Stimulated activated CD4-positive, alpha-beta T cell treated with anti-CD3 and anti-CD28 coated beads, TNF-alpha, amount 100 ng/mL, for 4 hours (primary cell): ENCODE data around the gene NAPEPLD.
"Not testable (repeated sequence)": the region's sequence is repeated elsewhere in the genome, so short reads cannot be mapped to it uniquely, and the experiment has no call there.

Experiments
- DNase-seq, 3 experiments: peaks; one replicate each; pipeline ENCODE4 v3.0.0-alpha.2; 2020; ENCODE audit warnings: low read depth in 3 of 3

The NAPEPLD gene

DNA sequence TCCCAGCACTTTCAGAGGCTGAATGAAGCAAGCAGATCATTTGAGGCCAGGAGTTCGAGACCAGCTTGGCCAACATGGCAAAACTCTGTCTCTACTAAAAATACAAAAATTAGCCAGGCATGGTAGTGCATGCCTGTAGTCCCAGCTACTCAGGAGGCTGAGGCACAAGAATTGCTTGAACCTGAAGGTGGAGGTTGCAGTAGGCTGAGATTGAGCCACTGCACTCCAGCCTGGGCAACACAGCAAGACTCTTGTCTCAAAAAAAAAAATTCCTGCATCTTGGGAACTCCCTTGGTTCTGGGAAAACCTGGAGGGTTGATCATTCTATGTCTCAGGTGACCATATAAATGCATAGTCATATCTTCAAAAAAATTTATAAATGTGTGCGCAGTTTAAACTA is 4.1 kb downstream of the NAPEPLD start:
- not testable (repeated sequence) for DNase-seq

DNA sequence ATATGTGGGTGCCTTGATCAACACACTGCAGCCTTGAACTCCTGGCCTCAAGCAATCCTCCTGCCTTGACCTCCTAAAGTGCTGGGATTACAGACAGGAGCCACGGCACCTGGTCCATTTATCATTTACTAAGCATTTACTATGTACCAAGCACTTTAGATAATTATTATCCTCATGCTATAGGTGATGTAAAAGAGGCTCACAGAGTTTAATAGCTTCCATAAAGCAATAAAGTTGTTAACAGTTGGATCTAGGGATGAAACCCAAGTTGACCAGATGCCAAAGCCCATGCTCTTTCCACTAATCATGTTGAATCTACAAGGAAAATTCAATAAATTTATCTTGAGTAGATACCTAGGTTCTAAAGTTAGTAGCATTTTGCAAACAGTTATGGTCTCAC is 5.0 kb downstream of the NAPEPLD start:
- no peak for DNase-seq

DNA sequence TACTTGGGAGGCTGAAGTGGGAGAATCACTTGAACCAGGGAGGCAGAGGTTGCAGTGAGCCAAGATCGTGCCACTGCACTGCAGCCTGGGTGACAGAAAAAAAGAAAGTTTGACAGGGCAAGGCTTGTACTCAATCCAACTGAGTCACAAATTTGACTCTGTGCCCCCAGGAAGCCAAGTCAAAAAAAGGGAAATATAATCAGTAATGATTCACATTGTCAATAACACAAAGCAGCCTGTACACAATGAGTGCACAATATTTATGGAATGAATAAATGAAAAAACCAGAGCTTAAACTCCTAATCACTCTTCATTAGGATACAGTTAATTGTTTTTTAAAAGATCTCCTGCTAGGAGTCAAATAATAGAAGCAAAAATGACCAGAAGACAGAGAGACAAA is 6.4 kb downstream of the NAPEPLD start:
- no peak for DNase-seq

DNA sequence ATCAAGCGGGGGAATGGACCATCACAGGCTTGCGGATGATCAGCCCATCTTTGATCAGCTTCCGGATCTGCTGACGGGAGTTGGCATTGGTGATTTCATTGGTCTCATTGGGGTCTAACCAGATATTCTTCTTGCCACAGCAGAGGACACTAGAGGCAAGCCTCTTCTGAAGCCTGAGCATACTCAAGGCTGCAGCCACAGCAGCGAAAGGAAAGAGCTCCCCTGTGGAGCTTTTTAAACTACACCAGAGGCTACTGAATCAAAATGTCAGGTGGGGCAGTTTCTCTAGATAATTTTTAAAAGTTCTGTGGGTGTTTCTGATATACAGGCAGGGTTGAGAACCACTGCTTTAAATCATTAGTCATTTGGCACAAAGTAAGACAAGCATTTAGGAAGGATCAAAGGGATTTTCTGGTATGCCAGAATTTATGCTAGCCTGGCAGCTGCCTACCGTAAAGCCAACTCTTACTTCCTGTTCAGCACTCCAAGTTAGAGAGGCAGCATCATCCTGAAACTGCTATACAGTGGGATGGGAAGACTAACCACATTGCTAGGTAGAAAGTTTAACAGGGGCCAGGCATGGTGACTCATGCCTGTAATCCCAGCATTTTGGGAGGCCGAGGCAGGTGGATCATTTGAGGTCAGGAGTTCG is 7.0 kb downstream of the NAPEPLD start:
- no peak for DNase-seq

DNA sequence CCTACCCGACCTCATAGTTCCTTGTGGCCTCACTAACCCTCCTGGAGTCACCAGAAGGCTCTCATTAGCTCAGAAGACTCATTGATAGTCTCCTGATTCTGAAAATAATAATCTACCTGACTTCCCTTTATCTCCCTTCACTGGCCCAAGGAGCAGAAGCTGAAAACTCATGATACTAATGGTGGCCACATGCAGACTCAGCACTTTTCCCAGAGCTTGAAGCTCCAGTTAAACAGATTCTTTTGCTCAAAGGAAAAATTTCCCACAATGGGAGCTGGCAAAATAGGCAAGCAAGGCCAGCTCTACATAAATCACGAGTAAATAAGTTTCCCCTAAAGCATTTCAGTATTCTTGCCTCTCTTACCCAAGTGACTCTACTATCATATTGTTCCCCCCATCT is 8.2 kb downstream of the NAPEPLD start:
- DNase-seq: no peak

DNA sequence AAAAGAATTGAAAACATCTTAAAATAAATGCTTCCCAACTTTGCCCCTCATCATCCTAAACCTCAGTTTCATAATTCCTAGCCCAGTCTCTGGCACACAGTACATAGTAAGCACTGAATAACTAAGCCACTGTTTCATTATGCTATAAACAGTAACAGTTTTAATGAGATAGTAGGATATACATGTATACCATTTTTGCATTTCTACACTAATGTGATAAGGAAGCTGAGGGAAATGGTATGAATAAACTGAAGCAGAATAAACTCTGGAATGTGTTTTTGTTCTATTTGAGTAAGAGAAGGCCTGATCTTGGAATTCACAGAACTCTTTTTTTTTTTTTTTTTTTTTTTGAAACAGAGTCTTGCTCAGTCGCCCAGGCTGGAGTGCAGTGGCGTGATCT is 8.8 kb downstream of the NAPEPLD start:
- DNase-seq: no peak

DNA sequence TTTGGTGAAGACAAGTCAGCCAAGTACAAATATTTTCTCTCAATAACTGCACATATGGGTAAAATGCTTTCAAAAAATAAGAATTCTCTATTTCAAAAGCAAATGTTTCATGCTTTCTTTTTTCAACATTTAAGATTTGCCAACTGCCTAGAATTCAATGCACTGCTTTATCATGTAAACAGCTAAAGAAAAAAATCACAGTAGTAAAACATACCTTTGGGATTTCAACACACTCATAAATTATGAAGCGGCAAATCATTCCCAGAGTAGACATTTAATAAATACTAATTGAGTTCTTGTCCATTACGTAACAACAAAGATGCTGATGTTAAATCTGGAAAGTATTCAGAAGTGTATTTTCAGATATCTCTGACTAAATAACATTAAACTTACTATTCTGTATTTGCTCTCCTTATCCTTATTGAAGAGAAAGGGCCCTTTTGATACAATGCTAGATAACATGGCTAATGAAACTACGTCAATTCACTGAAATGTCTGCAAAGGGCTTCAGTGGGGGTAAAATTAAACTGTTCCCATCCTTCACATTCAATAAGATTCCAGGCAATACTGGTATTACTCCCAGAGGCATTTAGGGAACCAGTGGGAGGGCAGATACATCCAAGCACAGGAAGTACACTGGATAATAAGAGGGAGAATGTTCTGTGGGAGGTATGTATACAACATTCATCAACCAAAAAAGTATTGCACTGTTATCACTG is 13.9 kb downstream of the NAPEPLD start:
- DNase-seq: no peak

DNA sequence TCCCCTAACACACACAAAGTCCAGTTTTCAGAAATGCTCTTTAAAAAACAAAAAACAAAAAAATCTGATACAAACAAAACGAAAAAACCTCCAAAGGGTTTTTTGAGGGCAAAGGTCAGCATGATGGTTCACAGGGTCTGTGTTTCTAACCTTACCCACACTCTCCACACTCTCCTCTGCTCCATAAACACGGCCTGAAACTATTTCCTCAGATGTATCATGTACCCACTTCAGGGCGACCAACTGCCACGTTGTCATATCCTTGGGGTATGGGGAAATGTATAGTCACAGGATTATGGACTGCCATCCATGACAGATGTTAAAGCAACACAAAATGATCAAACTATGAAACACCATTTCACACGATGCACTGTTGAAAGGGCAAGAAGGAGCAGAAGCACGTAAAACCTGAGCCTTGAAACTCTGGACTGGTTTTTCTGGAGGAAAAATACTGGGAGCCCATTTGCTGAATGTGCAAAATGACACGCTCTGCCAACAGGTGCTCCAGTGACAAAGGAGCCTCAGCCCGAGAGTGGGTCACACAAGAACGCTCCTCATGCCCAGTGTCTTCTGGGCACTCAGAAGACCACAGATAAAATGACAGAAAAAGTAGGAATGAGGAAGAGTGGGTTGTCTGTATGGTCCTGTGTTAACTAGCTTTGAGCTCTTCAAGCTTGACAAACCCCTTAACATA is 15.8 kb downstream of the NAPEPLD start:
- DNase-seq: no peak

DNA sequence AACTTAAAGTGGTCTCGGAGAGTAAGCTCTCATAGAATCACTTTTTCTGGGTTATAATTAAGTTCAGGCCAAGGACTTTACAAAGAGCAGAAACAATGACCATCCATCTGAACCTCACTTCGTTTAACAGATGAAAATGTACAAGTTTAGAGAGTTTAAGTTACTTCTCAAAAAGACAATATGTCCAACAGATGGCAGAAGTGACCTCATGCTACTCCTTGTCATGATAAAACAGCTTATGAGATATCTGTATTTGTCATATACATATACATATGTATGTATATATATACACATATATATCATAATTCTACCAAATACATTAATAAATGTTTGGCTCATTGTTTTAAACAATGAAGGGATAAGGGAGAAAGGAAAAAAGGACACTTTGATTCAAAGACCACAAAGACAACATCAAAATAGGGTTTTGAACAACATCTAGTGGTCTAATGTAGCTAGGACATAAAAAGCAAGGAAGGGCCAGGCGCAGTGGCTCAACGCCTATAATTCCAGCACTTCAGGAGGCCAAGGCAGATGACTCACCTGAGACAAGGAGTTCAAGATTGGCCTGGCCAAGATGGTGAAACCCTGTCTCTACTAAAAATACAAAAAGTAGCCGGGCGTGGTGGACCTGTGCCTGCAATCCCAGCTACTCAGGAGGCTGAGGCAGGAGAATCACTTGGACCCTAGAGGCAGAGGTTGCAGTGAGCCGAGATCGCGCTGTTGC is 17.8 kb downstream of the NAPEPLD start:
- DNase-seq: no peak

DNA sequence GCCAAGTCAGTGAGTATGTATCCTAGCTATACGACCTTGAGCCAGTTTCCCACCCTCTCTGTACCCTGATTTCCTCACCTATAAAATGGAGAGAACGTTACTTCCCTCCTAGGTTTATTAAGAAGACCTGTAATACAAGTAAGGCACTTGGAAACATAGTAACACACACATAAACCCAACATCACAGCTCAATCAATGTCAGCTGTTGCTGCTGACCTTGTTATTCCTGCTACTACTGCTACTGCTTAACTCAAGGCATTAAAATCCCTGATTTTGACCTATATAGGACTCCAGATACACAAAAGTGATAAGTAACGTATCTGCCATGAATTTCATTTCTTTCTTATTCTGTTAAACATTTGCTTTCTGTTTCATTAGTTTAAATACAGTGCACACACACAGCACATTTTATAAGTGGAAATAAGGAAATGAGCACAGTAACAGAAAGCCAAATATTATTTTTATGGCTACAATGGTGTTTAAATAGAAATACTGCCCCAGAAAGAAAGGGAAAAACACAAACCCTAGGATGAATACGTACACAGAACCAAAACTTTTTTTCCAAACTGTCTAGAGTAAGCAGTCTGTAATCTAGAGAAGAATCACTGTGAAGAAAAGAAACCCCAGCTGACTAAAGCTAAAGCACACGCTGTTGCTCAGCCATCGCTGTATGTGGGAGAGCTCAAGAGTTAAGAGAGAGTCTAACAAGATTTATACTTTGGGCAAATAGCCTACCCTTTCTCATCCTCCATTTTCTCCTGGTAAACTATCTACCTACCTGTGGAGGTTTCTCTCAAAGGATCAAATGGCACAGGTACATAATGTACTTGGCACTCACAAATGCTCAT is 19.0 kb downstream of the NAPEPLD start:
- no peak for DNase-seq

DNA sequence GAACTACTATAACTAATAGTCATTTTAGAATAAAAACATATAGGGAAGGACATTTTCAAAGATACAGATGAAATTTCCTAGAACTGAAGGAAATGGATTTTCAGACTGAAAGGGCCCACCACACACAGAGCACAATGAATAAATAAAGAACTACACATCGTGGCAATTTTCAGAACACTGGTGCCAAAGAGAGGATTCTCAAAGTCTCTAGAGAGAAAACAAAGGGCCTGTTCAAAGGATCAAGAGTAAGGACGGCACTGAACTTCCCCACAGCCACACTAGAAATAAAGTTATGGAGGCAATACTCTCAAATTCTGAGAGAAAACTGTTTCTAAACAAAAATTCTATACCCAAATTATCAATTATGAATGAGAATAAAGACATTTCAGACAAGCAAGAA is 21.9 kb downstream of the NAPEPLD start:
- no peak for DNase-seq

DNA sequence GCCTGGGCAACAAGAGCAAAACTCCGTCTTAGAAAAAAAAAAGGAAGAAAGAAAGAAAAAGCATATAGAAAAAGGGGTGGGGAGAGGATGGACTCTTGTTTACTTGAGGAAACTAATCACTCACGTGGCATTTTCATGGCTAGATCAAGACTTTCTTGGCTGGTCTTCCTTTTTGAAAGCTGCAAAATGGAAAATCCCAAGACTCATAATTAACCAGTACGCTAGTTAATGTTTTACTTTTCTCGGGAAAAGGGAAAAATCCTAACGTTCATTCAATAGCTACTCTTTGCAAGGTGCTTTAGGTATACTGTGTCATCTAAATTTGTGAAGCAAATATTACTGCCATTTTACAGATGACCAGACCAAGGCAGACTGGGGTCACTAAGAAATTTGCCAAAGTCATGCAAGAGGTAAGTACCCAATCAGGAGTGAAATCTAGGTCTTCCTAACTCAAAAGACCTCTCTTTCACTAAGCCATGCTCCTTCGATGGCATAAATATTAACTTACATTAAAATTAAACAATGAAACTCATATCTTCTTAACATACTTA is 24.4 kb downstream of the NAPEPLD start:
- DNase-seq: no peak

DNA sequence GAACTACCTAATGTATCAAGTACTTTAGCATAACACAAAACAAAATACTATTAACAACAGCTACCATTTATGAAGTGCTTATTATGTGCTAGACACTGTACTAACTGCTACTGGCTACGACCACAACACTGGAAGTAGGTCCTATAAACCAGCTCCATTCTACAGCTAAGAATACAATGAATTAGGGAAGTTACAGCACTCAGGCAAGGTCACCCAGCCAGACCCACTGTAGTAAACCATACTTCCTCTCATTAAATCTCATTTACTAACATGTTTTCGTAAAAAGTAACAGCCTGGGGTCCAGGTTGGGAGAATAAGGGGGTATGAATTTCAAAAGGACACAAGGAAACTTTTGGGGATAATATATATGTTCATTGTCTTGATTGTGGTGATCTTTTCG is 25.4 kb downstream of the NAPEPLD start:
- DNase-seq: no peak

DNA sequence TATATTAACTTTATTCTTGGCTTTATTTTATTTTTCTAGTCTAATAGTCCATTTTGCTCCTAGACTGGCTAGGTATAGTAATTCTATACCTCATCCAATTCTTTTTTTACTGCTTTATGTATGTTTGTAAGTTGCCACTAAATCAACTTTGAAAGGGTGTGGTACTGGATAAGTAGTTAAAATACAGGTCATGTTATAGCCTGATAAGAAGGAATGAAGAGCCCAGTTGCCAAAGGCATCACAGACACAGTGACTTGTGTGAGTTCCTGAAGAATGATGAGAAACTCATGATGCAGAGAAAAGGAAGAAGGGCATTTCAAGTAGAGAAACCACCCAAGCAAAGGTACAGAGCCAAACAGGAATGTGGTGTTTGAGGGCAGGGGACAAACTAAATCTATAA is 27.3 kb downstream of the NAPEPLD start:
- no peak for DNase-seq

DNA sequence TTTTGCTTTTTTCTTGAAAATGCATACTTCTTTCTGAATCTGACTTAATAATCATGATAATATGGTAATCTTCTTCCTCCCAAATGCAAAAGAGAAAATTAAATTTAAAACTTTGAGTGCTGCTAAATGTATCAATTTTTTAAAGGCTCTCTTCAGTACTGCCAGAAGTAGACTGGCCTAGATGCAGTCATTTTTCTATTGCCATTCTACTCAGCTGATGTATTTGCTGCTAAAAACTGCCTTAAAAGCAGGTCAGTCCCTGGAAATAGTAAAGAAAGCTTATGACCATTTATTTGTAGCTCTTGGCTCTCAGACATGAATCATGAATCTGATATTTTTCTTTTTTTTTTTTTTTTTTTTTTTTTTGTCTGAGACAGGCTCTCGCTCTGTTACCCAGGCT is 28.5 kb downstream of the NAPEPLD start:
- DNase-seq: no peak

DNA sequence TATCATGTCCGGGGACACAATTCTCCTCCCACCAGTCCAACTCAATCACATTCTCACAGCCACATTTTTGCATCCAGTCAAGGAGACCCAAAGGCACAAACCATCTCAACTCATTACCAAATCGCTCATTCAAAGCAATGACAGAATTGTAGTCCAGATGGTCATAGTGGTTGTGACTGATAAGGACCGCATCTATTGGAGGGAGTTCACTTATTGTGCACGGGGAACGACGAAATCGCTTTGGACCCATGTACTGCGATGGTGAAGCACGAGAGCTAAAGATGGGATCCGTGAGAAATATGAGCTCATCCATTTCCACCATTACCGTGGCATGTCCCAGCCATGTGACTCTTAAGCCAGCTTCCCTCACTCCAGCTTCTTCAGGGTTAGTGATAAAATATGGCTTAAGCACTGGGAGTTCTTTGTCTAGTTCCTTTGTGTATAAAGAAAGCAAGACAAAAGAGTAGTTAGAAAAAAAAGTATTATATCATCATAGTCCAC is 29.1 kb downstream of the NAPEPLD start:
- DNase-seq: no peak

DNA sequence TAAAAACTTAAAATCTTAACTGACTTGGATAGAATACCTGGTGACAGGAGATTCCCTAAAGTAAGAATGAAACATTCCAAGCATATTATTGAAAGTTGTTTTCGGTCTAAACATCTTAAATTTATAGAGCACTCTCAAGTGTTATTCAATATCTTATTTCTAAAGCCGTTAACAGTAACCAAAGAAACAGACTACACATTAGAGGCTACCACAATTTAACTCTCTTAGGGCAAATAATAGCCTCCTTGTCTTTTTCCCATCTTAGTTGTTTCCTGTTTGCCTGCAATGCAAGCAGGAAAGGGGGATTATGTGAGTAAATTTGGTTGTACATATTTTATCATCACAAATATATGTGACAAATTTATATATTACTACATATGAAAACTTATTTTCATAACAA is 31.4 kb downstream of the NAPEPLD start:
- DNase-seq: no peak

DNA sequence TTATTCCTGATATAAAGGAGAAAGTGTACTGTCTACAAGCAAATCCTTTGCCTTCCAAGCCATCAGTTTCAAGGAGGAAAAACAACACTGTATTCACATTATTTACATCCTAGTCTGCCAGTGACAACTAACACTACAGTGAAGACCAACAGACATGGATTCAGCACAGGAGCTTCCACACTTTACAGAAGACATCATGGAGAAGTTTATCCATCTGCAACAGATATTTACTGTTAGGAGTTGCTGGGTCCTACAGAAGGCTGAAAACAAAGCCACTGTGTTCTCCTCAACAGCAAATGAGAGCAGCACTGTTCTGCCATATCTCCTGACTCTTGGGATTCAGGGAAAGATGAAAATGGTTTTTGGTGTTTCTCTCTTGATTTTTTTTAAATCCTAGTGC is 31.9 kb downstream of the NAPEPLD start:
- DNase-seq: no peak

DNA sequence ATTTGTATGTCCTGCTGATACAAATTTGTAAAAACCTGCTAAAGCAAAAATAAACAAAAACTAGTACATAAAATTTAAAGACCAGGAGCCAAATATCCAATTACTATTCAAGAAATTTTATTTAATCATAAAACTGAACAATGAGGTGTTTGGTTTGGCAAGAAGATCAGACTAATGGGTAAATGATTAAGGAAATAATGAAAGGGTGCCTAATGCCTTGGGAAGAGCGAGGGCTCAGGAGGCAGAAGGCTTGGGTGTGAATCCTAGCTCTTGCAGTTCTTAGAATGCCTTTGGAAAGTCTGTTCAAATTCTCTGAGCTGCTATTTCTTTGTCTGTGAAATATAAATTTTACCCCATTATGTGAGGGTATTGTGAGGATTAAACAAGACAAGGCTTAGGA is 32.4 kb downstream of the NAPEPLD start:
- DNase-seq: no peak

DNA sequence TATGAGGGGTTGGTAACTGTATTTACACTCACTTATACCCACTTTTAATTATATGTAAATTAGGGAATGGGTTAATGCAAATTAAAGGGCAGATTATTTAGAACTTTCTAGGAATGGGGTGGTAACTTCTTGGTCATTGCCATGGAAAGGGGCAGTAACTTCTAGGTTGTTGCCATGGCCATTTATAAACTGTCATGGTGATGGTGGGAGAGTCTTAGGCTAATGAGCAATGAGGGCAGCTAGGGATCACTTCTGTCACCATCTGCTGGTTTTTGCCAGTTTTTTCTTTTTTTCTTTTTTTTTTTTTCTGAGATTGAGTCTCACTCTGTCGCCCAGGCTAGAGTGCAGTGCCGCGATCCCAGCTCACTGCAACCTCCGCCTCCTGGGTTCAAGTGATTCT is 33.1 kb downstream of the NAPEPLD start:
- DNase-seq: no peak

DNA sequence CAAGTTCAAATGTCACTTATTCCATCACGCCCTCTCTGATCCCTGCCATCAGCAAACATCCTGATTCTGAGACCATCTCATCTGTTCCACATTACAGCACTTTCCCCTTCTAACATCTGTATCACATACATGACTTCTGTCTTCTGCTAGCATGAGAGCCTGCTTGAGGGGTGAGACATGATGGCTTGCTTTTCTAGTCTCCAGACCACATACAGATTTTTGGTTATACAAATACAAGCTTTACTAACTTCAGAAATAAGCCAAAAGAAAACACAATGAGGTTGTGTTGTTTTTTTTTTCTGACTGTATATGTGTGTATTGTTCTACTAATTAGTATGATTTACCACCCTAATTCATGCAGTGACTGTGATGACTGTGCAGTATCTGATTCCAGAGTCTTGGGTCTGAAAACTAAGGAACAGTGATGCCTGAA is 34.3 kb downstream of the NAPEPLD start:
- DNase-seq: no peak
